Measurements from ENCODE around the gene PRDM16.

DNA sequence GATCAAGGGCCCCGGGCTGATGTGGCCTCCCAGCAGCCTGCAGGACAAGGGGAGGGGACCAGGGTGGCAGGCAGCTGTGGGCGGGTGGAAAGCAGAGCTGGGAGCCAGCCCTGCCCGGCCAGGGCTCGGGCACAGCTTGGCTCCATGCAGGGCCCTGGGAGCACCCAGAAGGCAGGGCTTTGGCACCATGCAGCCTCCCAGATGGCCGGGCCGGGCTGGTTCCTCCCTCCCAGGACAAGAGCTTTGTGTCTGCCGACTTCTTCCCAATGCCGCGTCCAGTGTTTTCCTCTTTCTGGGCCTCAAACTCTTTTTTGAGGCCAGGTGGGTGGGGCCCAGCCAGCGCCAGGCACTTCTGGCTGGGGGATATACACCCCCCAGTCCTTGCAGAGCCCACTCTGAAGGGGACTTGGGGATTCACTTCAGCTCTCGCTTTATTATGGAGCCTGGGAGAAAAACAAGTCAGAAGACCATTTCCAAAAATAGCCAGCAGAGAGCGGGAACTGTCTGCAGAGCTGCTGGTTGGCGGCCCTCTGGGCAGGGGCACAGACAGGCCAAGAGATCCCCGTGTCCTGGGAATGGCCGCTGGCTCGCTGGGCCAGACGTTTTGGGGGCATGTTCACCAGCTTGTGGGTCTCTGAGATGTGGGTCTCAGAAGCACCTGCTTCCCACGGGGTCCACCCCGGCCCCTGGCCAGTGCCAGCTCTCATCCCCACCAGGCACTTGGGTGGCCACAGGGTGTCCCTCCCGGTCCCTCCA is 281.7 kb downstream of the PRDM16 start:
- TF ChIP-seq EP300 (IDR thresholded peaks at IDR 0.05) (no peak), NFE2L2 (conservative IDR thresholded peaks at IDR 0.05; ENCODE audit: low read length) (no peak), POLR2A (IDR thresholded peaks at IDR 0.05; ENCODE audit: low read length) (no peak)
- TF ChIP-seq, protein P1, sequence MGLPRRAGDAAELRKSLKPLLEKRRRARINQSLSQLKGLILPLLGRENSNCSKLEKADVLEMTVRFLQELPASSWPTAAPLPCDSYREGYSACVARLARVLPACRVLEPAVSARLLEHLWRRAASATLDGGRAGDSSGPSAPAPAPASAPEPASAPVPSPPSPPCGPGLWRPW (IDR thresholded peaks at IDR 0.05): no peak
- TF ChIP-seq, protein P2, sequence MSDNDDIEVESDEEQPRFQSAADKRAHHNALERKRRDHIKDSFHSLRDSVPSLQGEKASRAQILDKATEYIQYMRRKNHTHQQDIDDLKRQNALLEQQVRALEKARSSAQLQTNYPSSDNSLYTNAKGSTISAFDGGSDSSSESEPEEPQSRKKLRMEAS (IDR thresholded peaks at IDR 0.05): no peak
- TF ChIP-seq, protein P3, sequence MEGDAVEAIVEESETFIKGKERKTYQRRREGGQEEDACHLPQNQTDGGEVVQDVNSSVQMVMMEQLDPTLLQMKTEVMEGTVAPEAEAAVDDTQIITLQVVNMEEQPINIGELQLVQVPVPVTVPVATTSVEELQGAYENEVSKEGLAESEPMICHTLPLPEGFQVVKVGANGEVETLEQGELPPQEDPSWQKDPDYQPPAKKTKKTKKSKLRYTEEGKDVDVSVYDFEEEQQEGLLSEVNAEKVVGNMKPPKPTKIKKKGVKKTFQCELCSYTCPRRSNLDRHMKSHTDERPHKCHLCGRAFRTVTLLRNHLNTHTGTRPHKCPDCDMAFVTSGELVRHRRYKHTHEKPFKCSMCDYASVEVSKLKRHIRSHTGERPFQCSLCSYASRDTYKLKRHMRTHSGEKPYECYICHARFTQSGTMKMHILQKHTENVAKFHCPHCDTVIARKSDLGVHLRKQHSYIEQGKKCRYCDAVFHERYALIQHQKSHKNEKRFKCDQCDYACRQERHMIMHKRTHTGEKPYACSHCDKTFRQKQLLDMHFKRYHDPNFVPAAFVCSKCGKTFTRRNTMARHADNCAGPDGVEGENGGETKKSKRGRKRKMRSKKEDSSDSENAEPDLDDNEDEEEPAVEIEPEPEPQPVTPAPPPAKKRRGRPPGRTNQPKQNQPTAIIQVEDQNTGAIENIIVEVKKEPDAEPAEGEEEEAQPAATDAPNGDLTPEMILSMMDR (IDR thresholded peaks at IDR 0.05): no peak

Data from A549 (cell line).